GM23338 (cell line): ENCODE data around the gene FERMT3. TPM values are rescaled to one million over a fixed set of nuclear protein-coding genes. Genes with fewer than 3 reads are reported as not detected.

Experiments
- ATAC-seq: fragments of 200-7000 bp; cut with Tn5 transposase; 3 replicates; pipeline ENCODE4 v1.9.1; 2020
- DNase-seq: peaks from one replicate; pipeline ENCODE4 v3.0.0-alpha.2; 2015; ENCODE audit warnings: low spot score
- H2AFZ ChIP-seq: fragments of 200-600 bp; sonication (generic); 2 replicates; pipeline ENCODE4 v1.8.0; 2016; ENCODE audit warnings: antibody characterized with exemption, mild to moderate bottlenecking, moderate library complexity
- H3F3A ChIP-seq: fragments of 200-600 bp; sonication (generic); replicated peaks from 2 replicates; pipeline ENCODE4 v1.8.0; 2017; ENCODE audit warnings: antibody characterized with exemption, mixed run types, low read depth
- H3K27ac ChIP-seq: fragments of 200-600 bp; sonication (generic); 2 replicates; pipeline ENCODE4 v1.6.1; 2016; ENCODE audit warnings: low read depth
- H3K27me3 ChIP-seq: fragments of 200-600 bp; sonication (generic); 2 replicates; pipeline ENCODE4 v1.8.0; 2016; ENCODE audit warnings: mild to moderate bottlenecking, mixed run types, moderate library complexity; ENCODE audit not compliant: insufficient read depth
- H3K36me3 ChIP-seq: fragments of 200-600 bp; sonication (generic); 2 replicates; pipeline ENCODE4 v1.8.0; 2016; ENCODE audit warnings: mild to moderate bottlenecking; ENCODE audit not compliant: insufficient read depth
- H3K4me1 ChIP-seq: fragments of 200-600 bp; sonication (generic); 2 replicates; pipeline ENCODE4 v1.8.0; 2016; ENCODE audit warnings: mild to moderate bottlenecking, moderate library complexity; ENCODE audit not compliant: insufficient read depth
- H3K4me2 ChIP-seq: fragments of 200-600 bp; sonication (generic); 2 replicates; pipeline ENCODE4 v1.7.1; 2017; ENCODE audit warnings: mixed run types
- H3K4me3 ChIP-seq: fragments of 200-600 bp; sonication (generic); 2 replicates; pipeline ENCODE4 v1.6.1; 2016; ENCODE audit warnings: mixed run types
- H3K79me2 ChIP-seq: fragments of 200-600 bp; sonication (generic); replicated peaks from 2 replicates; pipeline ENCODE4 v1.8.0; 2017; ENCODE audit warnings: mild to moderate bottlenecking; ENCODE audit not compliant: insufficient read depth
- H3K9me2 ChIP-seq: fragments of 200-600 bp; sonication (generic); 2 replicates; pipeline ENCODE4 v1.8.0; 2017; ENCODE audit not compliant: insufficient read depth
- H4K20me1 ChIP-seq: fragments of 200-600 bp; sonication (generic); replicated peaks from 2 replicates; pipeline ENCODE4 v1.8.0; 2017; ENCODE audit warnings: mild to moderate bottlenecking; ENCODE audit not compliant: insufficient read depth
- H3K27ac Mint-ChIP-seq: 2 replicates; pipeline ENCODE4 v1.8.0; 2020; ENCODE audit warnings: inconsistent platforms, mild to moderate bottlenecking, moderate library complexity, mixed read lengths
- H3K27me3 Mint-ChIP-seq: 3 replicates; pipeline ENCODE4 v1.8.0; 2022; ENCODE audit warnings: low read depth, mild to moderate bottlenecking, moderate library complexity, mixed read lengths, inconsistent platforms; ENCODE audit not compliant: insufficient read depth, poor library complexity
- H3K36me3 Mint-ChIP-seq: 3 replicates; pipeline ENCODE4 v1.8.0; 2021; ENCODE audit warnings: low read depth, mild to moderate bottlenecking, inconsistent platforms, moderate library complexity, mixed read lengths
- H3K4me1 Mint-ChIP-seq: 3 replicates; pipeline ENCODE4 v1.8.0; 2020; ENCODE audit warnings: mild to moderate bottlenecking, inconsistent platforms, mixed read lengths
- H3K4me3 Mint-ChIP-seq: 3 replicates; pipeline ENCODE4 v1.8.0; 2021; ENCODE audit warnings: moderate library complexity, mild to moderate bottlenecking, inconsistent platforms, mixed read lengths
- H3K9me3 Mint-ChIP-seq: 3 replicates; pipeline ENCODE4 v1.8.0; 2020; ENCODE audit warnings: moderate library complexity, mild to moderate bottlenecking, inconsistent platforms, mixed read lengths
- CREB1 ChIP-seq: fragments of 250-450 bp; sonication (Bioruptor Pico); IDR thresholded peaks from 2 replicates; pipeline ENCODE4 v1.5.0; 2020; ENCODE audit warnings: low read depth, mild to moderate bottlenecking, moderate library complexity
- CTCF ChIP-seq, 2 experiments: fragments of 200-600 bp in 1 of 2; sonication (generic) in 1 of 2; conservative IDR thresholded peaks; 2 replicates each; pipeline versions ENCODE4 v1.5.1 to v1.6.1; 2016 to 2017; ENCODE audit warnings: antibody characterized with exemption in 2 of 2, low read depth in 2 of 2, mild to moderate bottlenecking in 2 of 2, moderate library complexity in 1 of 2
- ETS1 ChIP-seq: IDR thresholded peaks from 2 replicates; pipeline ENCODE4 v1.6.1; 2016; ENCODE audit warnings: antibody characterized with exemption
- EZH2 ChIP-seq: fragments of 200-600 bp; sonication (generic); IDR thresholded peaks from one replicate; pipeline ENCODE4 v1.8.0; 2017; ENCODE audit warnings: antibody characterized with exemption, mild to moderate bottlenecking, low read depth; ENCODE audit not compliant: unreplicated experiment
- EZH2phosphoT487 ChIP-seq: fragments of 200-600 bp; sonication (generic); IDR thresholded peaks from one replicate; pipeline ENCODE4 v1.8.1; 2018; ENCODE audit warnings: antibody characterized with exemption; ENCODE audit not compliant: unreplicated experiment
- JUNB ChIP-seq: IDR thresholded peaks from one replicate; pipeline ENCODE4 v1.6.1; 2016; ENCODE audit warnings: antibody characterized with exemption; ENCODE audit not compliant: unreplicated experiment
- NANOG ChIP-seq: IDR thresholded peaks from 2 replicates; pipeline ENCODE4 v1.6.1; 2016; ENCODE audit warnings: antibody characterized with exemption, borderline replicate concordance
- POLR2AphosphoS5 ChIP-seq: IDR thresholded peaks from 2 replicates; pipeline ENCODE4 v1.6.1; 2016; ENCODE audit warnings: antibody characterized with exemption, low read depth
- REST ChIP-seq: IDR thresholded peaks from one replicate; pipeline ENCODE4 v1.6.1; 2018; ENCODE audit warnings: antibody characterized with exemption; ENCODE audit not compliant: unreplicated experiment
- STAT1 ChIP-seq: IDR thresholded peaks from one replicate; pipeline ENCODE4 v1.6.1; 2016; ENCODE audit warnings: antibody characterized with exemption; ENCODE audit not compliant: unreplicated experiment
- ZNF114 ChIP-seq: fragments of 250-450 bp; sonication (Bioruptor Pico); IDR thresholded peaks from 2 replicates; pipeline ENCODE4 v1.5.0; 2020; ENCODE audit warnings: mild to moderate bottlenecking, moderate library complexity
- ZNF331 ChIP-seq: fragments of 250-450 bp; sonication (Bioruptor Pico); IDR thresholded peaks from 2 replicates; pipeline ENCODE4 v1.5.0; 2020; ENCODE audit warnings: low read depth, mild to moderate bottlenecking, moderate library complexity
- polyA plus RNA-seq: library from polyadenylated mRNA; unstranded; fragments of >200 nt; fragmentation: Nextera tagmentation; extraction: Ambion mirVana; gene quantifications from 2 replicates; pipeline ENCODE4 v1.2.1, GENCODE V29; 2016
- total RNA-seq: library from RNA; depleted of rRNA; stranded (reverse); fragments of >200 nt; shearing (Covaris generic); gene quantifications from 2 replicates; pipeline ENCODE4 v1.2.3, GENCODE V29; 2014

FERMT3 gene
- total and polyA plus RNA-seq, 2 experiments from 2014 or later = 1.5 to 1.6 TPM

GRCh38 chr11:64165842-64166635 is 40.5 kb upstream of the FERMT3 start, which contains the start of gene MACROD1:
TSS of gene MACROD1 (minus strand) at chr11:64166113. CDS start at chr11:64165994, 119 bp downstream.
- Histone ChIP-seq H2AFZ (peak within 1 kb of the TSS; percentile 91), H4K20me1 (peaks cover 2% of the 10 kb centered on the region), H3F3A (peaks cover 19% of the 10 kb centered on the region), H3K27ac (peak within 1 kb of the TSS; percentile 9; the same call in 1 of the 2 replicates), H3K4me1 (peaks cover 14% of the 10 kb centered on the region; the same call in 1 of the 2 replicates), H3K4me3 (peak within 1 kb of the TSS; percentile 73), H3K36me3 (no peaks in the 10 kb centered on the region), H3K79me2 (no peaks in the 10 kb centered on the region), H3K27me3 (peaks cover 11% of the 10 kb centered on the region), H3K4me2 (peak within 1 kb of the TSS; percentile 87), H3K9me2 (no peaks in the 10 kb centered on the region)
- Mint-ChIP-seq H3K27me3 (peaks cover 24% of the 10 kb centered on the region), H3K27ac (peak within 1 kb of the TSS; percentile 81), H3K4me1 (peaks cover 10% of the 10 kb centered on the region; the same call in 2 of the 3 replicates), H3K9me3 (peaks cover 7% of the 10 kb centered on the region; the same call in 2 of the 3 replicates), H3K4me3 (peak within 1 kb of the TSS; percentile 81), H3K36me3 (peaks cover 11% of the 10 kb centered on the region; the same call in 2 of the 3 replicates)
- peak; percentile 80 for ATAC-seq
- TF ChIP-seq POLR2AphosphoS5 (peak; percentile 36), ZNF114 (CRISPR knock-in tag) (no peak)
- DNase-seq = peak; percentile 96

- Histone ChIP-seq H3F3A (no peaks in the 10 kb centered on the region; the same call in 1 of the 2 replicates), H3K79me2 (no peaks in the 10 kb centered on the region), H4K20me1 (no peaks in the 10 kb centered on the region), H3K36me3 (no peaks in the 10 kb centered on the region), H3K27me3 (peaks cover 11% of the 10 kb centered on the region), H3K9me2 (no peaks in the 10 kb centered on the region), H3K27ac (no peak overlapping the region), H3K4me1 (0 out of 2 replicates have a peak, but pooled peaks cover 5% of the 10 kb centered on the region), H2AFZ (no peak overlapping the region), H3K4me3 (no peak overlapping the region), H3K4me2 (no peak overlapping the region)
- Mint-ChIP-seq H3K9me3 (peaks cover 21% of the 10 kb centered on the region), H3K4me1 (peaks cover 3% of the 10 kb centered on the region; the same call in 2 of the 3 replicates), H3K27ac (no peak overlapping the region), H3K36me3 (peaks cover 15% of the 10 kb centered on the region), H3K4me3 (no peak overlapping the region), H3K27me3 (peaks cover 24% of the 10 kb centered on the region)
- ATAC-seq (no peak), DNase-seq (no peak)
- no peak for TF ChIP-seq ZNF114 (CRISPR knock-in tag)
- TF ChIP-seq ZNF331 = no peak
- no peak for TF ChIP-seq CTCF (conservative IDR thresholded peaks at IDR 0.05; ENCODE audit: low read depth in 2 of 2)
- no peak for TF ChIP-seq ETS1
- TF ChIP-seq STAT1 = no peak
- TF ChIP-seq EZH2 = no peak
- TF ChIP-seq POLR2AphosphoS5 = no peak
- no peak for TF ChIP-seq JUNB
- no peak for TF ChIP-seq NANOG
- TF ChIP-seq REST = no peak
- TF ChIP-seq EZH2phosphoT487 = no peak
- no peak for TF ChIP-seq CREB1 (CRISPR knock-in tag)
Observed at GRCh38 chr11:64170419-64170818, 36.1 kb upstream of the FERMT3 start.
